SK-N-SH (cell line): ENCODE results near the gene SLC35A2. TPM values are rescaled to one million over a fixed set of nuclear protein-coding genes. Genes with fewer than 3 reads are reported as not detected.
"Not testable (repeated sequence)": the region's sequence is repeated elsewhere in the genome, so short reads cannot be mapped to it uniquely, and the experiment has no call there.

Source experiments
- CTCF ChIA-PET: fragments of 300-600, 350-600 bp; formaldehyde crosslinking; extraction: SDS; loops from one replicate; lab custom pipeline; 2021; lab: Yijun Ruan, JAX
- POLR2A ChIA-PET: fragments of 350-600 bp; sonication (Branson Sonifier 250); formaldehyde crosslinking; extraction: SDS; loops from one replicate; lab custom pipeline; 2020; ENCODE audit warnings: antibody characterized with exemption, inconsistent platforms; lab: Yijun Ruan, JAX
- DNase-seq: peaks from one replicate; pipeline ENCODE4 v3.0.0; 2012
- H2AFZ ChIP-seq: fragments of 200-600 bp; sonication (generic); 2 replicates; pipeline ENCODE4 v1.8.1; 2016; ENCODE audit warnings: antibody characterized with exemption, mild to moderate bottlenecking, low read depth
- H3F3A ChIP-seq: fragments of 200-600 bp; sonication (generic); replicated peaks from 2 replicates; pipeline ENCODE3; 2016; ENCODE audit warnings: antibody characterized with exemption, mild to moderate bottlenecking; ENCODE audit not compliant: insufficient read depth
- H3K27ac ChIP-seq, 2 experiments: fragments of 200-500 bp in 1 of 2; fragments of 200-600 bp in 1 of 2; sonication (Bioruptor generic) in 1 of 2; sonication (generic), shearing (Covaris generic) in 1 of 2; 2 replicates each; pipeline versions ENCODE4 v1.5.1 to v1.6.1; 2014 to 2016; ENCODE audit warnings: low read depth in 2 of 2, inconsistent platforms in 1 of 2, low read length in 1 of 2, mild to moderate bottlenecking in 1 of 2, mixed read lengths in 1 of 2
- H3K27me3 ChIP-seq: fragments of 200-600 bp; sonication (generic), shearing (Covaris generic); 2 replicates; pipeline ENCODE4 v1.6.1; 2016; ENCODE audit warnings: mixed run types; ENCODE audit not compliant: insufficient read depth
- H3K36me3 ChIP-seq, 2 experiments: fragments of 200-500 bp in 1 of 2; fragments of 200-600 bp in 1 of 2; sonication (Bioruptor generic) in 1 of 2; sonication (generic) in 1 of 2; replicated peaks in 1 of 2; 2 replicates each; pipeline versions ENCODE3 to v1.5.1; 2014 to 2016; ENCODE audit warnings: low read length in 1 of 2, mild to moderate bottlenecking in 1 of 2; ENCODE audit not compliant: insufficient read depth in 2 of 2, control insufficient read depth in 1 of 2
- H3K4me1 ChIP-seq, 2 experiments: fragments of 200-500 bp in 1 of 2; fragments of 200-600 bp in 1 of 2; sonication (Bioruptor generic) in 1 of 2; sonication (generic), shearing (Covaris generic) in 1 of 2; 2 replicates each; pipeline versions ENCODE4 v1.5.1 to v1.6.1; 2014 to 2016; ENCODE audit warnings: low read depth in 1 of 2, low read length in 1 of 2, mixed run types in 1 of 2; ENCODE audit not compliant: insufficient read depth in 2 of 2, control insufficient read depth in 1 of 2
- H3K4me2 ChIP-seq: fragments of 200-600 bp; sonication (generic), shearing (Covaris generic); 2 replicates; pipeline ENCODE4 v1.6.1; 2017; ENCODE audit warnings: mixed run types
- H3K4me3 ChIP-seq, 2 experiments: fragments of 200-500 bp in 1 of 2; fragments of 200-600 bp in 1 of 2; sonication (Bioruptor generic) in 1 of 2; sonication (generic), shearing (Covaris generic) in 1 of 2; 2 replicates each; pipeline versions ENCODE4 v1.5.1 to v1.8.1; 2014 to 2016; ENCODE audit warnings: low read depth in 2 of 2, inconsistent platforms in 1 of 2, low read length in 1 of 2, mild to moderate bottlenecking in 1 of 2, mixed read lengths in 1 of 2, moderate library complexity in 1 of 2
- H3K79me2 ChIP-seq: fragments of 200-600 bp; sonication (generic); 2 replicates; pipeline ENCODE4 v1.8.1; 2017; ENCODE audit warnings: mild to moderate bottlenecking; ENCODE audit not compliant: insufficient read depth
- H3K9ac ChIP-seq: fragments of 200-600 bp; sonication (generic); 2 replicates; pipeline ENCODE4 v1.6.1; 2017; ENCODE audit warnings: mixed run types
- H3K9me2 ChIP-seq: fragments of 200-600 bp; sonication (generic); 2 replicates; pipeline ENCODE4 v1.6.1; 2017; ENCODE audit warnings: mixed run types
- H3K9me3 ChIP-seq: fragments of 200-600 bp; sonication (generic); 2 replicates; pipeline ENCODE4 v1.6.1; 2017; ENCODE audit warnings: mixed run types, mild to moderate bottlenecking, moderate library complexity
- H4K20me1 ChIP-seq: fragments of 200-600 bp; sonication (generic); 2 replicates; pipeline ENCODE4 v1.6.1; 2017; ENCODE audit warnings: mild to moderate bottlenecking, mixed run types; ENCODE audit not compliant: insufficient read depth
- CTCF ChIP-seq: fragments of 200-600 bp; sonication (generic); IDR thresholded peaks from 2 replicates; pipeline ENCODE4 v1.6.1; 2017; ENCODE audit warnings: antibody characterized with exemption, mild to moderate bottlenecking, moderate library complexity
- RAD21 ChIP-seq: IDR thresholded peaks from 2 replicates; pipeline ENCODE4 v1.6.1; 2012; ENCODE audit warnings: mild to moderate bottlenecking, low read length
- RCOR1 ChIP-seq: fragments of 150-350 bp; IDR thresholded peaks from 2 replicates; pipeline ENCODE4 v1.6.1; 2017; ENCODE audit warnings: antibody characterized with exemption, low read length
- WGBS: methylation state at CpG from one replicate; pipeline ENCODE4 v1.1.6; 2017; ENCODE audit warnings: low lambda C conversion rate; 5-methylcytosine and 5-hydroxymethylcytosine counted together
- polyA plus RNA-seq, 3 experiments: library from polyadenylated mRNA; depleted of rRNA; stranded (reverse); fragments of >200 nt; gene quantifications; 2 replicates each; pipeline ENCODE4 v1.2.3, GENCODE V29; 2012
- small RNA-seq, 7 experiments: library from RNA; depleted of rRNA; stranded (forward); fragments of <200 nt; gene quantifications; one replicate each; pipeline ENCODE3, GENCODE V24; 2012

Gene SLC35A2
- polyA plus RNA-seq, 1 of the 3 experiments (the other 2 are of a cell fraction), result 71.3 TPM

GRCh38 chrX:48854898-48855297, 56.5 kb downstream of the SLC35A2 start:
- Histone ChIP-seq H3K27me3 (peaks cover 37% of the 10 kb centered on the region; the same call in 1 of the 2 replicates), H3K9me2 (no peaks in the 10 kb centered on the region), H3F3A (no peaks in the 10 kb centered on the region), H3K9me3 (no peaks in the 10 kb centered on the region), H3K36me3 (no peaks in the 10 kb centered on the region), H3K4me1 (no peaks in the 10 kb centered on the region)
- no peak for DNase-seq
- CTCF ChIA-PET, result no interaction called here
- TF ChIP-seq RCOR1 (no peak), CTCF (peak; percentile 35; the same call in 1 of the 2 replicates), RAD21 (peak; percentile 38)
- TF ChIP-seq, all 33 proteins: peak for 2
- Histone ChIP-seq H4K20me1 (no peaks in the 10 kb centered on the region), H3K4me3 (no peak overlapping the region), H3K79me2 (no peaks in the 10 kb centered on the region), H2AFZ (no peak overlapping the region), H3K9ac (no peak overlapping the region), H3K27ac (no peak overlapping the region), H3K4me2 (no peak overlapping the region)
- POLR2A ChIA-PET, result no interaction called here
- WGBS, result 25% methylated on average over 5 of the region's 5 CpGs

DNA sequence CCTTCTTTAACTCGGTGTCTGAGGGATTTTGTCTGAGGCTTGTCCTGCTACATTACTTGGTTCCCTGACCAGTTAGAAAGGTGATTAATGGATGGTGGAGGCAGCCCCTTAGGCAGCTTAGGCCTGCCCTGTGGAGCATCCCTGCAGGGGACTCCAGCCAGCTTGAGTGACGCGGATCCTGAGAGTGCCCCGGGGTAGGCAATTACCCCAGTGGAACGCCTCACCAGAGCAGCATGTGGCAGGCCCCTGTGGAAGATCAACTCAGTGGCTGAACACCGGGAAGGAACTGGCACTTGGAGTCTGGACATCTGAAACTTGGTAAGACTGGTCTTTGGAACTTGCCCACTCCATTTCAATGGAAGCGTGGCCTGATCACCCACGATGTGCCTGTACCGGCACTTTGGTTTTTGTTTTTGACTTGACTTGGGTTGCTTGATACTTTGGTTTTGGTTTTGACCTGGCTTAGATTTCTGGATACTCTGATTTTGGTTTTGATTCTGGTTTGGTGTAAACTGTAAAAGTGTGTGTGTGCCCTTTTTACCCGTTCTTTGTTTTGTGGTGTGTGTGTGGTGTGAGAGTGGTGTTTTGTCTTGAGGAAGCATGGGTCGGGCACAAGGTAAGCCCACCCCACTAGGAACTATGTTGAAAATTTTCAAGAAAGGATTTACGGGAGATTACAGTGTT, 57.2 kb downstream of the SLC35A2 start:
- H2AFZ ChIP-seq, DNase-seq, POLR2A ChIA-PET, H3K9me2 ChIP-seq, H3K4me1 ChIP-seq, H3K4me3 ChIP-seq, H3K79me2 ChIP-seq, H3K27ac ChIP-seq, H3K36me3 ChIP-seq, H3K4me2 ChIP-seq, H3K9me3 ChIP-seq, H3F3A ChIP-seq, H3K9ac ChIP-seq, CTCF ChIA-PET, H4K20me1 ChIP-seq: not testable (repeated sequence)
- H3K27me3 ChIP-seq, result peaks cover 44% of the 10 kb centered on the region; the same call in 1 of the 2 replicates
- WGBS, result 37% methylated on average over 7 of the region's 12 CpGs

GRCh38 chrX:48853494-48853893, 58.0 kb downstream of the SLC35A2 start:
- DNase-seq, H3K9ac ChIP-seq, H3K27ac ChIP-seq, H3K4me3 ChIP-seq, H3K4me1 ChIP-seq, H3K9me3 ChIP-seq, H3K36me3 ChIP-seq, H3K79me2 ChIP-seq, H4K20me1 ChIP-seq, CTCF ChIA-PET, H3K4me2 ChIP-seq, H3K9me2 ChIP-seq, H3F3A ChIP-seq, POLR2A ChIA-PET, H2AFZ ChIP-seq: not testable (repeated sequence)
- H3K27me3 ChIP-seq, result peaks cover 50% of the 10 kb centered on the region; the same call in 1 of the 2 replicates

Small RNA genes within 50 kb of the gene (small RNA-seq; reads per million reads assigned to genes)
- gene RNU6-722P, result 0 to 0.20 (median 0) reads per million in 7 experiments

Other genes starting within 250 kb of the SLC35A2 start
- 0.24 and 0.30 TPM in 2 replicates for gene WAS, start 227.8 kb downstream of the SLC35A2 start, polyA plus RNA-seq (2012; rRNA removed)
- gene SUV39H1, start 214.9 kb downstream of the SLC35A2 start, polyA plus RNA-seq (2012; rRNA removed), result 6.3 and 8.5 TPM in 2 replicates
- gene GLOD5, start 149.9 kb downstream of the SLC35A2 start, polyA plus RNA-seq (2012; rRNA removed), result not detected in 2 replicates
- not detected in 2 replicates for gene GATA1, start 125.1 kb downstream of the SLC35A2 start, polyA plus RNA-seq (2012; rRNA removed)
- 34.0 and 48.9 TPM in 2 replicates for gene HDAC6, start 109.6 kb downstream of the SLC35A2 start, polyA plus RNA-seq (2012; rRNA removed)
- gene ERAS, start 85.1 kb downstream of the SLC35A2 start, polyA plus RNA-seq (2012; rRNA removed), result 0.03 and 0.06 TPM in 2 replicates
- 24.8 and 35.0 TPM in 2 replicates for gene PCSK1N, start 76.0 kb downstream of the SLC35A2 start, polyA plus RNA-seq (2012; rRNA removed)
- gene TIMM17B, start 13.9 kb downstream of the SLC35A2 start, polyA plus RNA-seq (2012; rRNA removed), result 81.0 and 87.0 TPM in 2 replicates
- 67.2 and 113 TPM in 2 replicates for gene PQBP1, start 13.7 kb downstream of the SLC35A2 start, polyA plus RNA-seq (2012; rRNA removed)
- gene PIM2, start 7.4 kb upstream of the SLC35A2 start, polyA plus RNA-seq (2012; rRNA removed), result 12.3 and 14.5 TPM in 2 replicates
- gene OTUD5, start 46.0 kb upstream of the SLC35A2 start, polyA plus RNA-seq (2012; rRNA removed), result 90.4 and 97.0 TPM in 2 replicates
- 0.99 and 1.2 TPM in 2 replicates for gene KCND1, start 60.2 kb upstream of the SLC35A2 start, polyA plus RNA-seq (2012; rRNA removed)
- gene GRIPAP1, start 90.6 kb upstream of the SLC35A2 start, polyA plus RNA-seq (2012; rRNA removed), result 63.6 and 66.9 TPM in 2 replicates
- gene TFE3, start 131.7 kb upstream of the SLC35A2 start, polyA plus RNA-seq (2012; rRNA removed), result 14.0 and 14.6 TPM in 2 replicates
- 1.6 and 2.1 TPM in 2 replicates for gene CCDC120, start 147.4 kb upstream of the SLC35A2 start, polyA plus RNA-seq (2012; rRNA removed)
- gene PRAF2, start 162.4 kb upstream of the SLC35A2 start, polyA plus RNA-seq (2012; rRNA removed), result 67.6 and 91.9 TPM in 2 replicates
- gene WDR45, start 168.2 kb upstream of the SLC35A2 start, polyA plus RNA-seq (2012; rRNA removed), result 108 and 129 TPM in 2 replicates
- gene GPKOW, start 212.1 kb upstream of the SLC35A2 start, polyA plus RNA-seq (2012; rRNA removed), result 33.6 and 36.7 TPM in 2 replicates